Head of caudate nucleus (tissue), 42 donors: Measurements from ENCODE around the gene KRT80.

Experiments
- DNase-seq, 42 donors: peaks; one replicate each; pipeline versions ENCODE4 v3.0.0 to v3.0.0-alpha.2; 2020 to 2021; ENCODE audit warnings: mixed read lengths in 7 of 42
- intact Hi-C: fragments of 100-400 bp; cut with DNase I; formaldehyde crosslinking; loops from one replicate; pipeline ENCODE4 v1.15.0; 2022

Gene KRT80

GRCh38 chr12:52213564-52214420 lies 22.0 kb upstream of the KRT80 start:
- intact Hi-C loops = loop anchor here (5.0 kb wide), 1 partner anchor 56 kb away; no protein-coding TSS in a partner anchor
- peak; percentile 48 to 88 (median 73) for DNase-seq

- DNase-seq = no peak
- intact Hi-C loops = loop anchor here (5.0 kb wide), 1 partner anchor 56 kb away; no protein-coding TSS in a partner anchor
Observed at GRCh38 chr12:52212701-52213563, 21.1 kb upstream of the KRT80 start.

- intact Hi-C loops = loop anchor here (5.0 kb wide), 1 partner anchor 55 kb away; no protein-coding TSS in a partner anchor
- no peak for DNase-seq
Observed at GRCh38 chr12:52211716-52212585, 20.1 kb upstream of the KRT80 start.

GRCh38 chr12:52210925-52211650 lies 19.3 kb upstream of the KRT80 start:
- intact Hi-C loops = loop anchor here (5.0 kb wide), 1 partner anchor 54 kb away; no protein-coding TSS in a partner anchor

GRCh38 chr12:52210186-52210924 lies 18.5 kb upstream of the KRT80 start:
- intact Hi-C loops = loop anchor here (5.0 kb wide), 1 partner anchor 53 kb away; no protein-coding TSS in a partner anchor
- DNase-seq = no peak

More at GRCh38 chr12:52210925-52211650, 19.3 kb upstream of the KRT80 start:
- DNase-seq = no peak

GRCh38 chr12:52209321-52209720 lies 17.5 kb upstream of the KRT80 start:
- DNase-seq = no peak
- intact Hi-C loops = no loop called here

- intact Hi-C loops = no loop called here
- DNase-seq = peak in 1 of 42 donors; percentile 21
Observed at GRCh38 chr12:52208424-52209165, 16.8 kb upstream of the KRT80 start.

- DNase-seq = peak in 2 of 42 donors; percentile 3 to 21
- intact Hi-C loops = no loop called here
Observed at GRCh38 chr12:52207895-52208294, 16.1 kb upstream of the KRT80 start.

- DNase-seq = peak in 2 of 42 donors; percentile 2 to 23
- intact Hi-C loops = no loop called here
Observed at GRCh38 chr12:52207106-52207505, 15.3 kb upstream of the KRT80 start.

- peak in 13 of 42 donors; percentile 3 to 53 (median 31) for DNase-seq
- intact Hi-C loops = no loop called here
Observed at GRCh38 chr12:52206304-52207040, 14.7 kb upstream of the KRT80 start.

- DNase-seq = no peak
- intact Hi-C loops = no loop called here
Observed at GRCh38 chr12:52205612-52206303, 13.9 kb upstream of the KRT80 start.

- DNase-seq = no peak
- intact Hi-C loops = no loop called here
Observed at GRCh38 chr12:52204931-52205505, 13.2 kb upstream of the KRT80 start.

- intact Hi-C loops = no loop called here
- no peak for DNase-seq
Observed at GRCh38 chr12:52204095-52204930, 12.5 kb upstream of the KRT80 start.
